NCI-H2107 (cell line): ENCODE data around the gene CEP152.

Experiments used
- DNase-seq: peaks from one replicate; lab custom pipeline; 2025; lab: John Stamatoyannopoulos, UW

The CEP152 gene

GRCh38 chr15:48775546-48775945 is 35.3 kb downstream of the CEP152 start:
- no peak for DNase-seq

- DNase-seq: no peak
Measured at GRCh38 chr15:48774484-48774883, 36.4 kb downstream of the CEP152 start.

- no peak for DNase-seq
Measured at GRCh38 chr15:48766196-48766595, 44.7 kb downstream of the CEP152 start.

- DNase-seq: no peak
Measured at GRCh38 chr15:48765022-48765421, 45.8 kb downstream of the CEP152 start.

GRCh38 chr15:48761393-48762158 is 49.3 kb downstream of the CEP152 start:
- no peak for DNase-seq

GRCh38 chr15:48759921-48760320 is 50.9 kb downstream of the CEP152 start:
- DNase-seq: no peak

GRCh38 chr15:48757661-48758060 is 53.2 kb downstream of the CEP152 start:
- DNase-seq: no peak

- DNase-seq: no peak
Measured at GRCh38 chr15:48754011-48754410, 56.9 kb downstream of the CEP152 start.

- no peak for DNase-seq
Measured at GRCh38 chr15:48751595-48751994, 59.3 kb downstream of the CEP152 start.

- no peak for DNase-seq
Measured at GRCh38 chr15:48748535-48748934, 62.3 kb downstream of the CEP152 start.

GRCh38 chr15:48733615-48734014 is 77.3 kb downstream of the CEP152 start:
- DNase-seq: no peak

GRCh38 chr15:48730506-48730905 is 80.4 kb downstream of the CEP152 start:
- DNase-seq: no peak

- DNase-seq: no peak
Measured at GRCh38 chr15:48723969-48724368, 86.9 kb downstream of the CEP152 start.

GRCh38 chr15:48722764-48723661 is 87.9 kb downstream of the CEP152 start:
- no peak for DNase-seq

- DNase-seq: no peak
Measured at GRCh38 chr15:48721061-48721810, 89.6 kb downstream of the CEP152 start.

- no peak for DNase-seq
Measured at GRCh38 chr15:48720646-48721045, 90.2 kb downstream of the CEP152 start.

GRCh38 chr15:48719668-48720067 is 91.2 kb downstream of the CEP152 start:
- DNase-seq: no peak

GRCh38 chr15:48718646-48719045 is 92.2 kb downstream of the CEP152 start:
- DNase-seq: no peak

- DNase-seq: no peak
Measured at GRCh38 chr15:48717458-48717857, 93.4 kb downstream of the CEP152 start.

GRCh38 chr15:48712546-48712945 is 98.3 kb downstream of the CEP152 start:
- no peak for DNase-seq

- DNase-seq: no peak
Measured at GRCh38 chr15:48710952-48711495, 99.8 kb downstream of the CEP152 start.

- DNase-seq: no peak
Measured at GRCh38 chr15:48708641-48709040, 102.2 kb downstream of the CEP152 start.
